ENCODE measurements around the gene SPRYD4.

SPRYD4 gene

DNA sequence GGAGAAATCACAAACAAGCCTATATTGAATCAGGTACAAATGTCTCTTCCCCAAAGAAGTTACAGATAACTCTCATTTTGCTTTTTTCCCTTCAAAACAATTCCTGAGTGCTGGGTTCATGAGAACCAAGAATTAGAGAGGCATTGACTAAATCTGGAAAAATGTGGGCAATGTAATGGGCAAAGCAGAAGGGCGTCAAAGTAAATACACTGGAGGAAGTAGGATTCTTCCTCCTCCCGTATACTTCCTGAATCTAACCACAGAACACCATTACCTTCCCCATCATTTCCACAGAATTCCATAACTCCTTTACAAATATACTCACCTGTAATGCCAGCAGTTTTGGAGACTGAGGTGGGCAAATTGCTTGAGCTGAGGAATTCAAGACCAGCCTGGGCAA lies 50.2 kb downstream of the SPRYD4 start:
- H3K36me3 ChIP-seq (ENCODE audit: control insufficient read depth in 2 of 2, insufficient read depth in 2 of 2, low read length in 2 of 2) = no peaks in the 10 kb centered on the region
- H3K4me1 ChIP-seq (ENCODE audit: control insufficient read depth in 2 of 2, insufficient read depth in 2 of 2, low read length in 2 of 2) = peaks cover 8 to 17% of the 10 kb centered on the region in 2 donors
- no peak overlapping the region for H3K9ac ChIP-seq (ENCODE audit: low read depth in 1 of 2, low read length in 2 of 2)
- H3K27me3 ChIP-seq (ENCODE audit: control insufficient read depth in 2 of 2, insufficient read depth in 2 of 2, low read length in 2 of 2) = no peaks in the 10 kb centered on the region
- no peaks in the 10 kb centered on the region for H3K9me3 ChIP-seq (ENCODE audit: control insufficient read depth in 2 of 2, low read length in 2 of 2)
- no peak overlapping the region for H3K4me3 ChIP-seq (ENCODE audit: low read length in 2 of 2)
- H3K27ac ChIP-seq (ENCODE audit: low read depth in 2 of 2, low read length in 2 of 2) = no peak overlapping the region

GRCh38 chr12:56520048-56520447 lies 51.7 kb downstream of the SPRYD4 start:
- Histone ChIP-seq H3K27ac (ENCODE audit: low read depth in 2 of 2, low read length in 2 of 2) (peak overlapping the region; percentile 80 to 88), H3K36me3 (ENCODE audit: control insufficient read depth in 2 of 2, insufficient read depth in 2 of 2, low read length in 2 of 2) (no peaks in the 10 kb centered on the region), H3K27me3 (ENCODE audit: control insufficient read depth in 2 of 2, insufficient read depth in 2 of 2, low read length in 2 of 2) (no peaks in the 10 kb centered on the region), H3K9me3 (ENCODE audit: control insufficient read depth in 2 of 2, low read length in 2 of 2) (no peaks in the 10 kb centered on the region), H3K4me1 (ENCODE audit: control insufficient read depth in 2 of 2, insufficient read depth in 2 of 2, low read length in 2 of 2) (peaks cover 7 to 16% of the 10 kb centered on the region in 2 donors), H3K9ac (ENCODE audit: low read depth in 1 of 2, low read length in 2 of 2) (no peak overlapping the region), H3K4me3 (ENCODE audit: low read length in 2 of 2) (peak overlapping the region in 1 of 2 donors; percentile 5)

- H3K9me3 ChIP-seq (ENCODE audit: control insufficient read depth in 2 of 2, low read length in 2 of 2) = no peaks in the 10 kb centered on the region
- peak overlapping the region in 1 of 2 donors; percentile 17 for H3K9ac ChIP-seq (ENCODE audit: low read depth in 1 of 2, low read length in 2 of 2)
- no peaks in the 10 kb centered on the region for H3K36me3 ChIP-seq (ENCODE audit: control insufficient read depth in 2 of 2, insufficient read depth in 2 of 2, low read length in 2 of 2)
- no peaks in the 10 kb centered on the region for H3K27me3 ChIP-seq (ENCODE audit: control insufficient read depth in 2 of 2, insufficient read depth in 2 of 2, low read length in 2 of 2)
- peak overlapping the region; percentile 80 to 88 for H3K27ac ChIP-seq (ENCODE audit: low read depth in 2 of 2, low read length in 2 of 2)
- peaks cover 7 to 16% of the 10 kb centered on the region in 2 donors for H3K4me1 ChIP-seq (ENCODE audit: control insufficient read depth in 2 of 2, insufficient read depth in 2 of 2, low read length in 2 of 2)
- peak overlapping the region; percentile 5 to 88 for H3K4me3 ChIP-seq (ENCODE audit: low read length in 2 of 2)
Observed at GRCh38 chr12:56520506-56520905, 52.1 kb downstream of the SPRYD4 start.

- Histone ChIP-seq H3K36me3 (ENCODE audit: control insufficient read depth in 2 of 2, insufficient read depth in 2 of 2, low read length in 2 of 2) (no peaks in the 10 kb centered on the region), H3K27ac (ENCODE audit: low read depth in 2 of 2, low read length in 2 of 2) (peak overlapping the region; percentile 80 to 88), H3K9ac (ENCODE audit: low read depth in 1 of 2, low read length in 2 of 2) (peak overlapping the region; percentile 66 to 68), H3K4me3 (ENCODE audit: low read length in 2 of 2) (peak overlapping the region; percentile 74 to 88), H3K9me3 (ENCODE audit: control insufficient read depth in 2 of 2, low read length in 2 of 2) (no peaks in the 10 kb centered on the region), H3K27me3 (ENCODE audit: control insufficient read depth in 2 of 2, insufficient read depth in 2 of 2, low read length in 2 of 2) (no peaks in the 10 kb centered on the region), H3K4me1 (ENCODE audit: control insufficient read depth in 2 of 2, insufficient read depth in 2 of 2, low read length in 2 of 2) (peaks cover 7 to 16% of the 10 kb centered on the region in 2 donors)
Observed at GRCh38 chr12:56521209-56521589, 52.8 kb downstream of the SPRYD4 start.

- Histone ChIP-seq H3K27me3 (ENCODE audit: control insufficient read depth in 2 of 2, insufficient read depth in 2 of 2, low read length in 2 of 2) (no peaks in the 10 kb centered on the region), H3K4me1 (ENCODE audit: control insufficient read depth in 2 of 2, insufficient read depth in 2 of 2, low read length in 2 of 2) (peaks cover 8 to 17% of the 10 kb centered on the region in 2 donors), H3K4me3 (ENCODE audit: low read length in 2 of 2) (peak within 1 kb of the TSS; percentile 74 to 88), H3K9me3 (ENCODE audit: control insufficient read depth in 2 of 2, low read length in 2 of 2) (no peaks in the 10 kb centered on the region), H3K27ac (ENCODE audit: low read depth in 2 of 2, low read length in 2 of 2) (peak within 1 kb of the TSS; percentile 80 to 88), H3K36me3 (ENCODE audit: control insufficient read depth in 2 of 2, insufficient read depth in 2 of 2, low read length in 2 of 2) (no peaks in the 10 kb centered on the region), H3K9ac (ENCODE audit: low read depth in 1 of 2, low read length in 2 of 2) (peak within 1 kb of the TSS; percentile 66 to 83)
Observed at GRCh38 chr12:56521590-56522371, 53.4 kb downstream of the SPRYD4 start, which contains the start of gene RBMS2. TSS of gene RBMS2 (plus strand) at chr12:56521820. CDS start at chr12:56522024, 204 bp downstream.

GRCh38 chr12:56522411-56523193 lies 54.2 kb downstream of the SPRYD4 start:
- no peaks in the 10 kb centered on the region for H3K9me3 ChIP-seq (ENCODE audit: control insufficient read depth in 2 of 2, low read length in 2 of 2)

DNA sequence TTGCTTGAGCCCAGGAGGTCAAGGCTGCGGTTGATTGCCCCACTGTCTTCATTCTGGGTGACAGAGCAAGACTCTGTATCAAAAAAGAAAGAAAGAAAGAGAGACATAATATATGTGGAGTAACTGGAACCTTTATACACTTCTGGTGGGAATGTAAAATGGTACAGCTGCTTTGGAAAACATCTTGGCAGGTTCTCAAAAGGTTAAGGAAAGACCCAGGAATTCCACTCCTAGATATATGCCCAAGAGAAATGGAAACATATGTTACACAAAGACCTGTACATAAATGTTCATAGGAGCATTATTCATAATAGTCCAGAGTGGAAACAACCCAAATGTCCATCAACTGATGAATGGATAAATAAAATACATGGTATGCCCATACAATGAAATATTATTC lies 60.5 kb downstream of the SPRYD4 start:
- no peak overlapping the region for H3K4me3 ChIP-seq (ENCODE audit: low read length in 2 of 2)
- no peaks in the 10 kb centered on the region for H3K27me3 ChIP-seq (ENCODE audit: control insufficient read depth in 2 of 2, insufficient read depth in 2 of 2, low read length in 2 of 2)
- no peaks in the 10 kb centered on the region for H3K36me3 ChIP-seq (ENCODE audit: control insufficient read depth in 2 of 2, insufficient read depth in 2 of 2, low read length in 2 of 2)
- H3K9me3 ChIP-seq (ENCODE audit: control insufficient read depth in 2 of 2, low read length in 2 of 2) = no peaks in the 10 kb centered on the region
- H3K9ac ChIP-seq (ENCODE audit: low read depth in 1 of 2, low read length in 2 of 2) = no peak overlapping the region
- peaks cover 3 to 6% of the 10 kb centered on the region in 2 donors for H3K4me1 ChIP-seq (ENCODE audit: control insufficient read depth in 2 of 2, insufficient read depth in 2 of 2, low read length in 2 of 2)
- no peak overlapping the region for H3K27ac ChIP-seq (ENCODE audit: low read depth in 2 of 2, low read length in 2 of 2)

More at GRCh38 chr12:56522411-56523193, 54.2 kb downstream of the SPRYD4 start:
- Histone ChIP-seq H3K4me3 (ENCODE audit: low read length in 2 of 2) (peak overlapping the region; percentile 74 to 88), H3K27me3 (ENCODE audit: control insufficient read depth in 2 of 2, insufficient read depth in 2 of 2, low read length in 2 of 2) (no peaks in the 10 kb centered on the region), H3K9ac (ENCODE audit: low read depth in 1 of 2, low read length in 2 of 2) (peak overlapping the region; percentile 66 to 83), H3K36me3 (ENCODE audit: control insufficient read depth in 2 of 2, insufficient read depth in 2 of 2, low read length in 2 of 2) (no peaks in the 10 kb centered on the region), H3K4me1 (ENCODE audit: control insufficient read depth in 2 of 2, insufficient read depth in 2 of 2, low read length in 2 of 2) (peaks cover 10 to 22% of the 10 kb centered on the region in 2 donors), H3K27ac (ENCODE audit: low read depth in 2 of 2, low read length in 2 of 2) (peak overlapping the region; percentile 80 to 88)
